ENCODE measurements around the gene ABHD17A.

DNA sequence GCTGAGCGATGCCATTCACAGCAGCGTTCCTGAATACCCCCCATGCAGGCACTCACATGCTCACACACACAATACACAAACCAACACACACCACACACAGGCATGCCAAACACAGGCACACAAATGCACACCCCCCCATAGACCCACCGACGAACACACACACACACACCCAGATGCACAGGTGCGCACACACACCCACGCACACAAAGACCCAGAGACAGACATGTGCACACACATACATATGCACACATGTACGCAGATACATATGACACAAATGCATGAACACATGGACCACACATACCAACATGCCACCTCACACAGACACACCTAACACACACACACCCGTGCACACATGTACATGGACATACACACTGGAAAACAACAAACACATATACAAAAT is 48.6 kb upstream of the ABHD17A start:
- TF ChIP-seq CTCF (IDR thresholded peaks at IDR 0.05; ENCODE audit: low read depth, low read length, poor library complexity, severe bottlenecking), result no peak
- TF ChIP-seq EZH2phosphoT487 (IDR thresholded peaks at IDR 0.05; ENCODE audit: borderline replicate concordance, low read length), result no peak

Data from DOHH2 (cell line).